GM18520 (cell line): ENCODE data around the gene LIPG.

Source experiments
- ATAC-seq: cut with Tn5 transposase; IDR thresholded peaks from one replicate; pipeline ENCODE4 v1.9.1; 2021; ENCODE audit not compliant: unreplicated experiment

The LIPG gene

DNA sequence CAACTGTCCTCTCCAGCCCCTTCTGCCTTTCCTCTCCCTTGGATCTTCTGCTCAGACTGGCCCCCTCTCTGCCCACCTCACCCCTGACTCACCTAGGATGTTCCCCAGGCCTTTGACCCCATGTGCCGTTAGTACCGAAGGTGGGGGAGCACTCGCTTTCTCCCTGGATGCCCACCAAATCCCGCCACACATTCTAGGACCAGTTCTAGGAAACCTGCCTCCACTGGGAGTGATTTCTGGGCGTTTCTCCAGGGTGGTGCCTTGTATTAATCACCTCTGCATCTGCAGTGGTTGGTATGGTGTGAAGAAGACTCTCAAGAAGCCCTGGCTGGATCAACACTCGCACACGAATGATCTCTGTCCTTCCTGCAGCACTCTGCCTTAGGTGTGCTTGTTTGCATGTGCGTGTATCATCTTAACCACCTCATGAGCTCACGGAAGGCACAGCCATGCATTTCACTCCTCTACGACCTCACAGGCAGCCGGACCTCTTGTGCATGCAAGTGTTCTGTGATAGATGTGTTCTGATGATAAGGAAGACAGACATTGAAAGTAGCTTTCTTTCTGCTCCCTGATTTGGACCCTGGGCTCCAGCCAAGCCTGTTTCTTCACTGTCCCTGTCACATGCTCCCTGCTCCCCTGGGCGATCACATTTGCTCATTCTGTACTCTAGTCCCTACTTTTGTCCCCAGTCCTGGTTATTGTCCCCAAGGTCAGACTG lies 69.4 kb downstream of the LIPG start:
- ATAC-seq = no peak

DNA sequence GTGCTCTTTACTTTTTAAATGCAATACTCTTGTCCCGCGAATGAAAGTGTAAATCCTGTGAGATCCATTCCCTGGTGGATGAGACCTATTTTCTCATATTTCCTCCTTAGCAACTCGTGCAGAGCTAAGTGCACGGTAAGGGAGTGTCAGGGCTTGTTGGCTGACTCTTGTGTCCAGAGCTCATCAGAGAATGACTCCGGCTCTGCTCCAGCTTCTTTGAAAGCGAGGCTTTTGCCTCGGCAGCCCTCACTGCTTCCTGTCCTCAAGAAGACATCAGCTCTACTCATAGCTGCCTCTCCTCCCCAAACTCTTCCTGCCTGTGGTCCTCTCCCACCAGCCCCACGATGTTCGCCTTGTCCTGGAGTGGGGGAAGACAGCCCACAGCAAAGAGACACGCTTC lies 70.7 kb downstream of the LIPG start:
- no peak for ATAC-seq

DNA sequence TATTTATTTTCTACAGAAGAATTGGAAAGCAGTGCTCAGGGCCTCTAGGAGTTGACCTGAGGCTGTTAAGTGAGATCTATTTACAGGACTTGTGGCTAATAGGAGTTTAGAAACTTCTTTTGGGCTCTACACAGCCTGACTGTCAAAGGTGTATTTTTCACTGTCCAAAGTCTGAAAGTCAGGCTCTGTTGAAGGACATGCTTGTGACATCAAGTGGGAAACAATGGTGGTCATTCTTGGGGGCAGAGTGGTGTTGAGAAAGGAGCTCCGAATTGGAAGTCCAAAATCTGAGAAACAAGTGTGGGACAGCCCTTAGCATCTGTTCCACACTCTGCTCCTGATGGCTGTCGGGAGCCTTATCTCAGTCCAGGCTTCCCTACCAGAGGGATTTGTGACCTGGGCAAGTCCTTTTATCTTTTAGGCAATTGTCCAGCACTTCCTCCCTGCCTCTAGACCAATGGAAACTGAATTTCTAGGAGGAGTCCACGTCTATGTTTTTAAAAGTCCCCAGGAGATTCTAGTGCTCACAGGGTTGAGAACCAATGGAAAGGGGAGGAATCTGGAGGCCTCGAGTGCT lies 76.4 kb downstream of the LIPG start:
- no peak for ATAC-seq

DNA sequence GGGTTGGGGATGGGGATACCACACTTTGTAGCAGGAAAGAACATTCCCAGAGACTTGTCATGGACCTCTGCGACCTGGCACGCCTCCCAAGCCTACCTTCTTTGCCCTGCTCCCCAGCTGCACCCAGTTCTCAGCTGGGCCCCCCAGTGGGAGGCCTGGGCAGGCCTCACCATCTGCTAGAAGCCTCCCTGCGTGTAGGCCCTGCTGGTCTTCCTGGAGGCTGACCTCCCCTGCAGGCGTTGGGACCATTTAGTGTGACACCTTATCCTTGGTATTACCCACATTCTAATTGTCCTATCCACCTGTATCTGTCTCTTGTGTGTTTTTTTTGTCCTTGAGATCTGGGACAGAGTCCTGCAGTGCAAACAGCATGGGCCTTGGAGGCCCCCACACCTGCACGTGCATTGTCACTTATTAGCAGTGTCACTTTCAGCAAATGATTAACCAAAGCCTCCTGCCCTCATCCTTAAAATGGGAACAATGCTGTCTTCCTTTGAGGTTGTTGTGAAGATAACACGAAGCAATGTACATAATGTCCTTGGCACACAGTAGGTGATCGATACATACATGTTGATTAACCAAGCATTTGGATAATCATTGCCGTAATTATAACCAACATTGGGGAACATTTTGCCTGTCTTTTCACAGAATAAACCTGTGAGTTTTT lies 77.2 kb downstream of the LIPG start:
- no peak for ATAC-seq

DNA sequence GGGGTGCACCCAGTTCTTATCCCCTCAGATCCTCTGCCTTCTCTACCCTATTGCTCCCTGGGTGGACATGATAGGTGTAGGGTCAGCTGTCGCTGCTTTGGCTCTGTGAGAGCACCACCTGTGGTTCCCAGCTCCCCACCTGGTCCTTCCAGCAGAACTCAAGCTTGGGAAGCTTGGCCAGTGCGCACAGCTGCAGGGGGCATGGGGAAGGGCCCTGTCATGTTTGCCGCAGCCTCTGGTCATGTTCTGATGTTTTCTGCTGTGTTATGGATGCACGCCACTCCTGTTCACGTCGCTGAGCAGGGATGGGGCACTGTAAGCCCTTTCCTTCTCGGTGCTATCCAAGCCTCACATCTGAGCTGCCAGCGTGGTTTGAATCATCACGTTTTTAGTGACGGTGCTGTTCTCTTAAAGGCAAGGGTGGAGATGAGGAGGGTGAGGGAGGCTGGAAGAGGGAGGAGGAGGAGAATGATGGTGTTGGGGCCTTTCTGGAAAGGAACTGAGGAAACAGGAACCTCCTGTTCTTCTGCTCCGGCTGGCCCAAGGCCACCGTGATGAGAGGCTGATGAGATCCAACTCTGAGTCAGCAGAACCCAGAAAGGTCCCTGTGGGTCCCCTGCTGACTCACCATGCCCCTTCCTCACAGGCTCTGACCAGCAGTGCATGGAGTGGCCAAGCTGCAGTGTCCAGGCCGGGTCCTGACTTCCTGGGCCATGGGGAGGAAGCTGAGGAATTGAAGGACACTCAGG lies 78.0 kb downstream of the LIPG start:
- ATAC-seq = no peak

DNA sequence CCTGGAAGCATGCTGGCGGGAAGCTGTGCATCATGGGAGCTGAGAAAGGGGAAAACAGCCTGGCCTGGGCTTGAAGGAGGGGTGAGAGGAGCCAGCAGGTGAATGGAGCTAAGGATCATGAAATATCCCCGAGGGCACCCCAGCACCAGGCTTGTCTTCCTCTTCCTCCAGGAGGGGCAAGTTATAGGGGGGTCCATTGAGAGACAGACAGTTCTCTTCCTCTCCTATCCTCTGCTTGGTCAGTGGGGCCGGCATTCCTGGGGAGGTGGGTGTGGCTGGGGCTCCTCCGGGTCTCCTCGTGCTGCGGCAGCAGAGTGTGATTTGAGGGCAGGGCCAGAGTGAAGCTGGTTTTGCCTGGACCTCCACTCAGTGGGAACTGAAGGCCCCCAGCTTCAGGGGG lies 78.9 kb downstream of the LIPG start:
- ATAC-seq = no peak

DNA sequence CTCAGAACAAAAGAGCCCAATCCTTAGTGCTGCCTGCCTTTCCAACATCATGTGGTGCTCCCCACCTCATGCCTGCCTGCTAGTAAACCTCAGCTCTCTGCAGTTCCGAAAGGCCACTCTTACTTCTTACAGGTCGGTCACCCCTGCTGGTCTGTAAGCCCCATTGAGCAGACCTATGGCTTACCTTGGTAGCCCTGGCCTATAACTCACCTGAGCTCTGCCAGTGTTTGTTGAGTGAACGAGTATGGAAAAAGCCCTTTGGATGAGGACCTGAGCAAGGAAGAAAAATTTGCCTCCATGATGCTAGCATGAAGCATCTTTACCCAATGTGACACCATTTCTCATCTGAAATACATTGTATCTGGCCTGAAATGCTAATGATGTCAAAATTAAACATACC lies 83.3 kb downstream of the LIPG start:
- no peak for ATAC-seq

DNA sequence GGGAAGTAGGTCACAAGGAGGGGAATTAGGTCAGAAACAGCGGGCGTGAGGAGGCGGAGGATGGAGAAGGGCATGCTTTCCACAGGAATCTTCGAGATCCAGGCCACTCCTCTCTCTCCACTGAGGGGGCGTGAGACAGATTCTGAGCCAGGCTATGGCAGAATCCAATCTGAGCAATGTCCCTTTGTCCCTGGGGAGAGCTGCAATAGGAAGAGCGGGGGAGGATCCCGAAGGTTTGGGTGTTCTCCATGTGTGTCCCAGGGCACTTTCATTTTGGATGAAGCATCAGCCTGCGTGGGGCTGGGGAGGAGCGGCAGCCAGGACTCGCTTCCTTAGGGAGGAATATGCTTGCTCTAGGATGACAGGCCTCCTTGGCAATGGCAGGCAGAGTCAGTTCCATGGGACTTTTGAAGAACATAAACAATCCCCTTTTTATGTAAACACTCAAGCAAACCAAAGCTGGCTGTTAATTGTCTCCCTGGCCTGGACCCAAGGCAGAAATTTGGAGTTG lies 84.0 kb downstream of the LIPG start:
- no peak for ATAC-seq

DNA sequence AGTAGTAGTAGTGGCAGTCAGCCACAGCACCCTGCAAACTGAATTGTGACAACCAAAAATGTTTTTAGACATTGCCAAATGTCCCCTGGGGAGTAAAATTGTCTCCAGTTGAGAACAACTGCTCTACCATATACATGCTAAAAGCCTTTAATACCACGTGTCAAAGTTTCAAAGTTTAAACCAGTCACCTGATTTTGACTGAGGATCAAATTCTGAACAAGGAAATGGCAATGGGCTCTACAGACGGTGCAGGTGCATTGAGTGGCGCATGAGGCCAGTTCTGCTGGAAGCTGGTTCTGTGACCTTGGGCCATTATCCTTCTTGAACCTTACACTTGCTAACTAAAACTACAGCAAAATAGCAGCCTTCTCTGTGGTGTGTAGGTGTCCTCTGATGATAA lies 85.0 kb downstream of the LIPG start:
- ATAC-seq = no peak

DNA sequence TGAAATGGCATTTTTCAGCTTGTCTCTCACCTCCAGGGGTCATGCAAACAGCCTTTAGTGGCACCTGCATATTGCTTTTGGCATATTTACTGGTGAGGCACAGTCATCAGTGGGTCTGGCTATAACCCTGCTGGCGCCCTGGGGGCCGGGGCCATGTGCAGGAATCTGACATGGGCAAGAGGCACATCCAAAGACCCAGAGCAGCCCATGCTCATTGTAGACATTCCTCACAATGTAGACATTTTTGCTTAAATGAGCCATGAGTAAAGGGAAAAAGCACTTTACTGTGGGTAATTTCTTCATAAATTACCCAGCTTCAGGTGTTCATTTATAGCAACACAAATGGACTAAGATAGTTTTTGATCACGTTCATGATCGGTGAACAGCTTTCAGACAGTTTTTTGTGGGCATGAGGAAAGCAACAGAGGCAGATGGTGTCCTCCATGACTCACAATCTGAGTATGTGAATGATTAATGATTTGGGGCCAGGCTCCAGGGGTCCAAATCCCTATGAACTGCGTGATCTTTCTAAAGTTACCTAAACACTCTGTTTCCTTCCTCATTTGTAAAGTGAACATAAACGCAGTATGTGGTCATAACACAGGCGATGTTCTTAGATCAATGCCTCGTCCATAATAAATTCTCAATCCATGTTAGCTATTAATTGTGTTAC lies 85.8 kb downstream of the LIPG start:
- ATAC-seq = no peak

DNA sequence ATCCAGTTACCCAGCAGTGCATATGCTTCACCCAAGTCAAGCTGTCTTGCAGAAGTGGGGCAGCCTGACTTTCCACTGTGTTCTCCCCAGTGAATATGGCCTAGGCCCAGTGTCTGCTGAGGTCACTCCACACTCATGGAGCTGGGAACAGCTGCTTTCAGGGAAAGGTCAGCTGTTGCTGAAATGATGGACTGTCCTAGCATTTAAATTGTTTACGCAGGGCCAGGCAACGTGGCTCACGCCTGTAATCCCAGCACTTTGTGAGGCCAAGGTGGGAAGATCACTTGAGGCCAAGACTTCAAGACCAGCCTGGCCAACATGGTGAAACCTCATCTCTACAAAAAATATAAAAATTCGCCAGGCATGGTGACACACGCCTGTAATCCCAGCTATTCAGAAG lies 86.5 kb downstream of the LIPG start:
- ATAC-seq = no peak
